HEK293T (cell line): Measurements from ENCODE around the gene CAPZB.

Experiments
- CTCF ChIA-PET: fragments of 350-600 bp; formaldehyde crosslinking; extraction: SDS; loops from one replicate; lab custom pipeline; 2021; ENCODE audit warnings: antibody characterized with exemption, inconsistent platforms; lab: Yijun Ruan, JAX
- POLR2A ChIA-PET: fragments of 350-600 bp; formaldehyde crosslinking; extraction: SDS; loops from one replicate; lab custom pipeline; 2020; ENCODE audit warnings: antibody characterized with exemption, inconsistent platforms; lab: Yijun Ruan, JAX
- DNase-seq: peaks from one replicate; pipeline ENCODE4 v3.0.0; 2012; ENCODE audit warnings: mixed read lengths; ENCODE audit errors: extremely low spot score
- ARNT ChIP-seq: fragments of 450-650 bp; IDR thresholded peaks from 2 replicates; pipeline ENCODE4 v1.6.1; 2017; ENCODE audit warnings: mild to moderate bottlenecking
- BHLHE40 ChIP-seq: fragments of 450-650 bp; IDR thresholded peaks from 2 replicates; pipeline ENCODE4 v1.6.1; 2016; ENCODE audit warnings: mild to moderate bottlenecking, moderate library complexity, borderline replicate concordance
- CTBP1 ChIP-seq: fragments of 450-650 bp; IDR thresholded peaks from 2 replicates; pipeline ENCODE4 v1.6.1; 2016; ENCODE audit warnings: borderline replicate concordance
- ELF4 ChIP-seq: fragments of 450-650 bp; IDR thresholded peaks from 2 replicates; pipeline ENCODE4 v1.6.1; 2017; ENCODE audit warnings: antibody characterized with exemption
- FOXA1 ChIP-seq: fragments of 450-650 bp; IDR thresholded peaks from 2 replicates; pipeline ENCODE4 v1.6.1; 2016; ENCODE audit warnings: mild to moderate bottlenecking
- FOXK2 ChIP-seq: fragments of 450-650 bp; IDR thresholded peaks from 2 replicates; pipeline ENCODE4 v1.6.1; 2016; ENCODE audit warnings: mild to moderate bottlenecking
- FOXM1 ChIP-seq: fragments of 450-650 bp; IDR thresholded peaks from 2 replicates; pipeline ENCODE4 v1.6.1; 2017; ENCODE audit warnings: mild to moderate bottlenecking, borderline replicate concordance
- HDGF ChIP-seq: fragments of 450-650 bp; IDR thresholded peaks from 2 replicates; pipeline ENCODE4 v1.6.1; 2017; ENCODE audit warnings: antibody characterized with exemption, borderline replicate concordance
- L3MBTL2 ChIP-seq: fragments of 450-650 bp; conservative IDR thresholded peaks from 2 replicates; pipeline ENCODE4 v1.6.1; 2016; ENCODE audit warnings: mild to moderate bottlenecking
- LEF1 ChIP-seq: fragments of 450-650 bp; IDR thresholded peaks from 2 replicates; pipeline ENCODE4 v1.6.1; 2017; ENCODE audit warnings: mild to moderate bottlenecking, borderline replicate concordance
- NFRKB ChIP-seq: fragments of 450-650 bp; IDR thresholded peaks from 2 replicates; pipeline ENCODE4 v1.6.1; 2016; ENCODE audit warnings: mild to moderate bottlenecking, moderate library complexity
- PKNOX1 ChIP-seq: fragments of 450-650 bp; IDR thresholded peaks from 2 replicates; pipeline ENCODE4 v1.6.1; 2016
- SP1 ChIP-seq: fragments of 450-650 bp; IDR thresholded peaks from 2 replicates; pipeline ENCODE4 v1.6.1; 2017
- SUZ12 ChIP-seq: fragments of 450-650 bp; IDR thresholded peaks from 2 replicates; pipeline ENCODE4 v1.6.1; 2016; ENCODE audit warnings: mild to moderate bottlenecking
- TARDBP ChIP-seq: fragments of 450-650 bp; IDR thresholded peaks from 2 replicates; pipeline ENCODE4 v1.6.1; 2016
- ZNF384 ChIP-seq: fragments of 450-650 bp; IDR thresholded peaks from 2 replicates; pipeline ENCODE4 v1.6.1; 2016

The CAPZB gene

GRCh38 chr1:19458815-19459417 lies 26.4 kb downstream of the CAPZB start:
- TF ChIP-seq CTBP1 (no peak), LEF1 (no peak), ELF4 (no peak), NFRKB (no peak), TARDBP (no peak)
- DNase-seq: no peak
- POLR2A ChIA-PET: interaction anchor here (1.3 kb wide), 1 partner anchor 8 kb away, joined by 5 read pairs; no protein-coding TSS in a partner anchor
- CTCF ChIA-PET: no interaction called here

GRCh38 chr1:19457607-19458006 lies 27.7 kb downstream of the CAPZB start:
- TF ChIP-seq TARDBP (no peak), FOXM1 (no peak), SP1 (no peak), ELF4 (no peak), FOXK2 (no peak), NFRKB (no peak), PKNOX1 (no peak), ARNT (no peak), ZNF384 (no peak), SUZ12 (no peak), BHLHE40 (no peak), FOXA1 (no peak), L3MBTL2 (no peak), CTBP1 (no peak)
- POLR2A ChIA-PET: interaction anchor here (1.3 kb wide), 1 partner anchor 9 kb away, joined by 5 read pairs; no protein-coding TSS in a partner anchor
- DNase-seq: no peak
- CTCF ChIA-PET: interaction anchor here (0.5 kb wide), 1 partner anchor 83 kb away, joined by 3 read pairs; no protein-coding TSS in a partner anchor

- TF ChIP-seq NFRKB (no peak), TARDBP (no peak), FOXA1 (no peak), SP1 (no peak), SUZ12 (no peak), PKNOX1 (no peak)
- DNase-seq: no peak
- POLR2A ChIA-PET: no interaction called here
- CTCF ChIA-PET: interaction anchor here (0.5 kb wide), 1 partner anchor 82 kb away, joined by 3 read pairs; no protein-coding TSS in a partner anchor
These were observed 28.3 kb downstream of the CAPZB start for GRCh38 chr1:19456968-19457441.

- TF ChIP-seq ZNF384: no peak
- TF ChIP-seq TARDBP: no peak
- TF ChIP-seq ELF4: no peak
- TF ChIP-seq FOXA1: no peak
- TF ChIP-seq FOXM1: no peak
- no peak for TF ChIP-seq ARNT
- TF ChIP-seq CTBP1: no peak
- TF ChIP-seq L3MBTL2: no peak
- TF ChIP-seq HDGF: no peak
- no peak for TF ChIP-seq NFRKB
- TF ChIP-seq LEF1: no peak
- no peak for TF ChIP-seq PKNOX1
- POLR2A ChIA-PET: no interaction called here
- no peak for DNase-seq
- CTCF ChIA-PET: interaction anchor here (1.2 kb wide), 1 partner anchor 10 kb away, joined by 3 read pairs; no protein-coding TSS in a partner anchor
These were observed 30.0 kb downstream of the CAPZB start for GRCh38 chr1:19455353-19455752.

- no peak for DNase-seq
- CTCF ChIA-PET: interaction anchor here (1.2 kb wide), 1 partner anchor 9 kb away, joined by 3 read pairs; no protein-coding TSS in a partner anchor
- no peak for TF ChIP-seq TARDBP
- no peak for TF ChIP-seq SP1
- TF ChIP-seq ARNT: no peak
- TF ChIP-seq ELF4: no peak
- TF ChIP-seq FOXM1: no peak
- TF ChIP-seq NFRKB: no peak
- TF ChIP-seq ZNF384: no peak
- no peak for TF ChIP-seq CTBP1
- TF ChIP-seq HDGF: no peak
- TF ChIP-seq PKNOX1: no peak
- no peak for TF ChIP-seq SUZ12
- TF ChIP-seq FOXK2: no peak
- no peak for TF ChIP-seq LEF1
- POLR2A ChIA-PET: no interaction called here
These were observed 30.8 kb downstream of the CAPZB start for GRCh38 chr1:19454265-19455146.
